ENCODE data around the gene LGALSL. TPM values are rescaled to one million over a fixed set of nuclear protein-coding genes. Genes with fewer than 3 reads are reported as not detected.

Gene LGALSL
- total RNA-seq, 2 donors from 2014 or later, result 2.0 to 3.1 TPM

DNA sequence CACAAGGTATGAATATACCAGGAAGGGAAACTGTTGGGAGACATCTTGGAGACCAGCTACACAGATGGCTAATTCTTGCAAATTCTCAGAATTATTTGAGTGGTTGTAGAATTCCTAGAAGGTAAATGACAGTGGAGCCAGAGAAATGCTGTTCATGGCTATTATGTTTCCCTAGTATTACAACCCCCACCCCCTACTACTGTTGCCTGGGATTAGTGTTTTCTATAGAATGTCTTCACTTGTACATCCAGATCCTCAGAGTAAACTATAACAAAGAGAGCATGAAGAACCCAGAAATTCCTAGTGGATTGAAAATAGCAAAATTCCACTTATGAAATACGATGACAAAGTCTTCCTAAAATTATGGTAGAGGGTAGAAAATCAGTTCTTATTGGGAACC is 15.3 kb downstream of the LGALSL start:
- Mint-ChIP-seq H3K4me3 (no peak overlapping the region), H3K36me3 (ENCODE audit: insufficient read depth in 2 of 2) (no peaks in the 10 kb centered on the region), H3K9me3 (no peaks in the 10 kb centered on the region), H3K4me1 (ENCODE audit: low read depth) (no peaks in the 10 kb centered on the region), H3K27me3 (ENCODE audit: low read depth) (no peaks in the 10 kb centered on the region), H3K27ac (no peak overlapping the region)
- DNase-seq, result no peak
- no peak for ATAC-seq (replicated peaks in 1 of 2)

GRCh38 chr2:64470071-64470470 is 16.1 kb downstream of the LGALSL start:
- DNase-seq (no peak), ATAC-seq (replicated peaks in 1 of 2) (no peak)
- Mint-ChIP-seq H3K4me1 (ENCODE audit: low read depth) (no peaks in the 10 kb centered on the region), H3K27ac (no peak overlapping the region), H3K27me3 (ENCODE audit: low read depth) (peaks cover 5% of the 10 kb centered on the region), H3K9me3 (no peaks in the 10 kb centered on the region), H3K4me3 (no peak overlapping the region), H3K36me3 (ENCODE audit: insufficient read depth in 2 of 2) (no peaks in the 10 kb centered on the region)

DNA sequence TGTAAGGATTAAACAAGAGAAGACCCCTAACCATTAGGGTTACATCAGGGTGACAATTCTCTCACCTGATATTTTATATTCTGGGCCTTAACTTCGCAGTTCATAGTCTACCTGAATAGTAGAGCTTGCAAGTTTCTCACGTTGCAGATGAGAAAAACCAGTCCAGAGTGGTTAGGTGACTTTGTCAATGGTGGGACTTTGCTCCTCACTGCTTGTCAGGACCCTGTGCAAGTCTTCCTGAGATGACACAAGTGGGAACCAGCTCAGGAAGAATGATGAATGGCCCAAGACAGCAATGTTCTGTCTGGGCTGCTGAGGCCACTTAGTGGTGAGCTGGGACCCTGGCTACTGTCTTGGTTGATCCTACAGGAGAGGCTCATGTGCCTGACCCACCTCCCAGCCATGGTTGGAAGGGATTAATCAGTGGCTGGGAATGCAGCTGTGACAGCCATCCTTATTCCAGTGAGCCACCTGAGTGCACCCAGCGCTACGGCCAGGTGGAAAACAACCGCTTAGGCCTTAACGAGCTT is 16.9 kb downstream of the LGALSL start:
- Mint-ChIP-seq H3K27me3 (ENCODE audit: low read depth) (peaks cover 5% of the 10 kb centered on the region), H3K4me1 (ENCODE audit: low read depth) (no peaks in the 10 kb centered on the region), H3K4me3 (no peak overlapping the region), H3K27ac (no peak overlapping the region), H3K36me3 (ENCODE audit: insufficient read depth in 2 of 2) (no peaks in the 10 kb centered on the region), H3K9me3 (no peaks in the 10 kb centered on the region)
- ATAC-seq (replicated peaks in 1 of 2), result no peak
- DNase-seq, result no peak

- Mint-ChIP-seq H3K27me3 (ENCODE audit: low read depth) (peaks cover 5% of the 10 kb centered on the region), H3K4me1 (ENCODE audit: low read depth) (no peaks in the 10 kb centered on the region), H3K9me3 (no peaks in the 10 kb centered on the region), H3K4me3 (no peak overlapping the region), H3K36me3 (ENCODE audit: insufficient read depth in 2 of 2) (no peaks in the 10 kb centered on the region), H3K27ac (no peak overlapping the region)
- no peak for ATAC-seq (replicated peaks in 1 of 2)
- DNase-seq, result no peak
Measured at GRCh38 chr2:64471600-64471999, 17.6 kb downstream of the LGALSL start.

- H3K27me3 Mint-ChIP-seq (ENCODE audit: low read depth), result peaks cover 5% of the 10 kb centered on the region
Measured at GRCh38 chr2:64472881-64473280, 18.9 kb downstream of the LGALSL start.

DNA sequence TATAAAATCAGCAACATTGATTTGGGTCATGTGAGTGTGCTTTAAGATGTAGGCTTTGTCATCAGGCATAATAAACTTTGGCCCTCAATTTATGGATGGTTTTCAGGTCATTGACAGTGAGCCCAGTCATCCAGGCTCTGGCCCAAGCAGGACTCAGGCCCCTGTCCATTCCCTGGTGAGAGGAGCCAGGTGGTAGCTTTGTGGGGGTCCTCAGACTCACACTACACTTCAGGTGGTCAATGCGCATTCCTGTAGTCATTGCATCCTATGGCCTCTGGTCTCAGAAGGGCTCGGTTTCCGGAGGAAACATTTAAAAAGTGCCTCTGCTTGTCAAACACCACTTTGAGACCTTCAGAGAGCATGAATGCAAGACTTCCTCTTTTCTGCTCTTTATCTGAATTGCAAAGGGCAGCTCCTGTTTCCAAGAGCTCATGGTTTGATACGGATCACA is 20.2 kb downstream of the LGALSL start:
- Mint-ChIP-seq H3K27me3 (ENCODE audit: low read depth) (peaks cover 5% of the 10 kb centered on the region), H3K4me1 (ENCODE audit: low read depth) (peaks cover 13% of the 10 kb centered on the region), H3K9me3 (no peaks in the 10 kb centered on the region), H3K36me3 (ENCODE audit: insufficient read depth in 2 of 2) (no peaks in the 10 kb centered on the region), H3K4me3 (no peak overlapping the region), H3K27ac (no peak overlapping the region)
- no peak for DNase-seq
- no peak for ATAC-seq (replicated peaks in 1 of 2)

More at GRCh38 chr2:64472881-64473280, 18.9 kb downstream of the LGALSL start:
- no peaks in the 10 kb centered on the region for H3K9me3 Mint-ChIP-seq
- DNase-seq, result no peak
- H3K36me3 Mint-ChIP-seq (ENCODE audit: insufficient read depth in 2 of 2), result no peaks in the 10 kb centered on the region
- no peak overlapping the region for H3K27ac Mint-ChIP-seq
- no peaks in the 10 kb centered on the region for H3K4me1 Mint-ChIP-seq (ENCODE audit: low read depth)
- ATAC-seq (replicated peaks in 1 of 2), result no peak
- H3K4me3 Mint-ChIP-seq, result no peak overlapping the region

DNA sequence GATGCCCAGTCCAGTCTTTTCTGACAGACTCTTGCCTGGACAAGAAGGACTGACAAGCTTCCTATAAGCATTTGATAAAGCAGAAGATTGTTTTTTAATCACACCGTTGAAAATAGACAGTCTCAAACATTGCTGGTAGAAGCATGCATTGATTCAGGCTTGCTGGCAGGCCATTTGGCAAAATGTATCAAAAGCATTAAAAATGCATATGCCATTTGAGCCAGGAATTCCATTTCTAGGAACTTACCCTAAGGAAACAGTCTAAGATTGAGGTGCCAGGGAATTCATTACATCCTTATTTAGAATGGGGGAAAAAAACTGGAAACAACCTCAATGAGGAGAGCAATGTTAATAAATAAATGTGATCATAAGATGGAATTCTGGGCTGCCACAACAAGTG is 20.7 kb downstream of the LGALSL start:
- DNase-seq, result no peak
- no peaks in the 10 kb centered on the region for H3K36me3 Mint-ChIP-seq (ENCODE audit: insufficient read depth in 2 of 2)
- peaks cover 17% of the 10 kb centered on the region for H3K4me1 Mint-ChIP-seq (ENCODE audit: low read depth)
- no peak for ATAC-seq (replicated peaks in 1 of 2)
- H3K27ac Mint-ChIP-seq, result no peak overlapping the region
- H3K4me3 Mint-ChIP-seq, result no peak overlapping the region
- peaks cover 5% of the 10 kb centered on the region for H3K27me3 Mint-ChIP-seq (ENCODE audit: low read depth)
- H3K9me3 Mint-ChIP-seq, result no peaks in the 10 kb centered on the region

GRCh38 chr2:64477037-64477436 is 23.1 kb downstream of the LGALSL start:
- no peak overlapping the region for H3K4me3 Mint-ChIP-seq
- H3K36me3 Mint-ChIP-seq (ENCODE audit: insufficient read depth in 2 of 2), result no peaks in the 10 kb centered on the region
- no peak for ATAC-seq (replicated peaks in 1 of 2)

GRCh38 chr2:64477979-64478378 is 24.0 kb downstream of the LGALSL start:
- peaks cover 20% of the 10 kb centered on the region for H3K4me1 Mint-ChIP-seq (ENCODE audit: low read depth)
- H3K9me3 Mint-ChIP-seq, result no peaks in the 10 kb centered on the region
- H3K27me3 Mint-ChIP-seq (ENCODE audit: low read depth), result peaks cover 5% of the 10 kb centered on the region
- no peak for DNase-seq
- H3K4me3 Mint-ChIP-seq, result no peak overlapping the region
- no peak for ATAC-seq (replicated peaks in 1 of 2)
- H3K36me3 Mint-ChIP-seq (ENCODE audit: insufficient read depth in 2 of 2), result no peaks in the 10 kb centered on the region
- peak overlapping the region; percentile 83 for H3K27ac Mint-ChIP-seq

More at GRCh38 chr2:64477037-64477436, 23.1 kb downstream of the LGALSL start:
- no peak for DNase-seq
- H3K27ac Mint-ChIP-seq, result no peak overlapping the region
- H3K27me3 Mint-ChIP-seq (ENCODE audit: low read depth), result peaks cover 5% of the 10 kb centered on the region
- H3K9me3 Mint-ChIP-seq, result no peaks in the 10 kb centered on the region
- H3K4me1 Mint-ChIP-seq (ENCODE audit: low read depth), result peaks cover 20% of the 10 kb centered on the region

DNA sequence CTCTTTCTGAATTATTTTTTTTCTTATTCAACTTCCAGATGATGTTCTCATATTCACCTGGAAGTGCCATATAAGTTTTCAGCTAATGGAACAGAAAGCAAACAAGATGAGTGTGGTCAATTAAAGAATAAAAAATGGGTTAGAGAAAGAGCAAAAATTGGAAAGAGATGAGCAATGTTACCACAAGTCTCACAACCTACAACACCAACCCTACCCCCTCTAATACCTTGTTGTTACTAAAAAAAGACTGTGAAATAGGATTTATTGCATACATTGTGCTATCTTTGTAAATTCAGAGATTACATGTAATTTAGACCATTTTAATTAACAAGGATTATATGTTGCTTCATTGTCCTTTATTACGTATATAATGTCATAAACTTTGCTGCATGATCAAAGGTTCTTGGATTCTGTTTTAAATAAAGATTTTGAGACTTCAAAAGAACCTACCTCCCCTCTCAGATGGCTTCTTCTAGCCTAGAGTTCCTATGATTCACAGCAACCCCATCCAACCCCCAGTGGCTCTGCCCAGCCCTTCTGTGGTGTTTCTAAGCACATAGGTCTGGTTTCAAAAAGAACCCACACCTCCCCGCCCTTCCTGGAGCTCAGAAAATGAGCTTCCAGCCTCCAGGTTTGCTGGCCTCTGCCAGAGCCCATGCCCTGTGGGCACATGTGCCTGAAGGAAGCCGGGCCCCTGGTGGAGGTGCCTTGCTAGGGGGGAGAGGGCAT is 24.7 kb downstream of the LGALSL start:
- Mint-ChIP-seq H3K4me3 (no peak overlapping the region), H3K4me1 (ENCODE audit: low read depth) (peaks cover 20% of the 10 kb centered on the region), H3K9me3 (no peaks in the 10 kb centered on the region), H3K36me3 (ENCODE audit: insufficient read depth in 2 of 2) (no peaks in the 10 kb centered on the region), H3K27ac (no peak overlapping the region), H3K27me3 (ENCODE audit: low read depth) (peaks cover 5% of the 10 kb centered on the region)
- peak; percentile 10 to 22 for DNase-seq
- peak; percentile 52 to 76 for ATAC-seq (replicated peaks in 1 of 2)

DNA sequence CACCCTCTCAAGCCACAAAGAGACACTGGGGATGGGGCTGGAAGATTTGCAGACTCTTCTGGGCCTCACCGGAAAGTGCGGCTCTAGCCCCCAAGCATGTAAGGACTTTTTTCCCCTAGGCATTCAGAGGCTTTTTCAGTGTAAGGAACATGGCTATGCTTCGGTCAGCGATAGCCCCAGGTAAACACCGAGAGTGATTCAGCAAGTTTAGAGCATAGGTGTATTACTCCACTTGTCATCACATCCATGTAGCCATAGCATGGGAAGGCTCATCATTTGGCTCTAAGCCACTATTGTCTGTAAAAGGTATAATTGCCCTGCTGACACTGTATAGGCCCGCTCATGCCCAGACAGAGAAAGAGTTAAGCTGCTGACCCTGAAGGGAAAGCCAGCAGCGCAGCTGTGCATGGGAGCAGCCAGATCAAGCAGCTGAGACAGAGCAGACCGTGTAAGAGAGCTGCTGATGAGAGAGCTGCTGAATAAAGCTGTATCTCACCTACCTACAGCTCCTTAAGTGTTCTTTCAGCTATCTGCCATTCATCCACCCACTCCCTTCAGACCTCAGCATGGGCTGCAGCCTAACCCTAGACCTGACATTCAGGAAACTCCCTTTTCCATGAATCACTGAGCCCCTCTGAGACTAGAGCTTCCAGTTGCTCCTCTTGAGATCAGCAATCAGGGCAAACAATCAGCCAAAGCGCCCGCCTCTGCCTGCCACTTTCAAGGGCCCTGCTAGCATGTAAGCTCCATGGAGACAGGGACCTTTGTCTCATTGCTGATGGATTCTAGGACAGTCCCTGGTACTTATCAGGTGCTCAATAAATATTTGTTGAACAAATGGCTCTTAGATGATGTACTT is 25.5 kb downstream of the LGALSL start:
- H3K27ac Mint-ChIP-seq, result no peak overlapping the region

GRCh38 chr2:64481665-64482064 is 27.7 kb downstream of the LGALSL start:
- no peak for ATAC-seq (replicated peaks in 1 of 2)
- Mint-ChIP-seq H3K36me3 (ENCODE audit: insufficient read depth in 2 of 2) (no peaks in the 10 kb centered on the region), H3K4me1 (ENCODE audit: low read depth) (peaks cover 20% of the 10 kb centered on the region), H3K27me3 (ENCODE audit: low read depth) (peaks cover 2% of the 10 kb centered on the region), H3K27ac (no peak overlapping the region), H3K9me3 (no peaks in the 10 kb centered on the region), H3K4me3 (no peak overlapping the region)
- no peak for DNase-seq

More for the DNA sequence above, 25.5 kb downstream of the LGALSL start:
- no peaks in the 10 kb centered on the region for H3K36me3 Mint-ChIP-seq (ENCODE audit: insufficient read depth in 2 of 2)
- H3K9me3 Mint-ChIP-seq, result no peaks in the 10 kb centered on the region
- peaks cover 20% of the 10 kb centered on the region for H3K4me1 Mint-ChIP-seq (ENCODE audit: low read depth)
- peaks cover 4% of the 10 kb centered on the region for H3K27me3 Mint-ChIP-seq (ENCODE audit: low read depth)
- ATAC-seq (replicated peaks in 1 of 2) (peak in 1 of 2 donors; percentile 15), DNase-seq (no peak)
- no peak overlapping the region for H3K4me3 Mint-ChIP-seq

DNA sequence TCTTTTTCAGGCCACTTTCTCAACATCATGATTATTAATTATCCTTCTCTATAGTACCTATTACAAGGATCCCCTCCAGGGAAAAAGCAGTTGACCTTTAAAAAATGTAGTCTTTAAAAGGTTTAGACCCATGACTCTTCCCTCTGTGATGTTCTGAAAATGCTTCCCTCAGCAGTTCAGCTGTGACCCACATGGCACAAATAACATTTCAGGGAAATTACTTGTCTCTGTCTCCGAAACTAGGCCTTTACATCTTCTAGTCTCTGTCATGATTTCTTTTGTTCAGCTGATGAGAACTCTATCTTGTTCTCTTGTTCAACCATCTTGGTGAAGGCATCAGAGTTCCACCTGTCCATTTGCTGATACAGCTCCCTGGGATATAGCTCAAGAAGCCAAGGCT is 28.3 kb downstream of the LGALSL start:
- Mint-ChIP-seq H3K36me3 (ENCODE audit: insufficient read depth in 2 of 2) (no peaks in the 10 kb centered on the region), H3K4me3 (no peak overlapping the region), H3K27me3 (ENCODE audit: low read depth) (peaks cover 8% of the 10 kb centered on the region), H3K4me1 (ENCODE audit: low read depth) (peaks cover 20% of the 10 kb centered on the region), H3K27ac (no peak overlapping the region), H3K9me3 (no peaks in the 10 kb centered on the region)
- no peak for ATAC-seq (replicated peaks in 1 of 2)
- DNase-seq, result no peak

Measured in activated T-cell treated with anti-CD3 and anti-CD28 coated beads, Interleukin-2, amount 50 U/mL, for 72 hours (primary cell).